Measurements from ENCODE around the gene CLSTN2. TPM values are rescaled to one million over a fixed set of nuclear protein-coding genes. Genes with fewer than 3 reads are reported as not detected.

The CLSTN2 gene
- total RNA-seq, 1 experiment from 2014 or later, result 0.07 TPM

DNA sequence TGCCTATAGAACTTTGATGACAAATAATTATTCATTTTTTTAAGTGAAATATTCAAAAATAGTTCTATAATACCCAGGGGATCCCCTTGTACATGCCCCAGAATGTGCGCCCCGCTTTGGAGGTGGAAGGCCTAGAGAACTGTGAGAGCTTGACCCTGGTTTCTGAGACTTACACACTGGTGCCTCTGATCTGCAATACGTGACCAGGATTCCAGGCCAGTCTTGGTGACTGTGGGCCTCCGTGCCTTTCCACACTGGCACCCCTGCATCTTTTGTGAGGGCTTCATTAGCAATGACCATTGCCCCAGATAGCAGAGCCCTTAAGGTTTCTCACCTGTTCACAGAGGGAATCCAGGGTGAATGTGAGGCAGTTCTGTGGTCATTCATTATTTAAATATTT lies 44.0 kb downstream of the CLSTN2 start:
- no peak overlapping the region for H3K27ac Mint-ChIP-seq (ENCODE audit: unreplicated experiment)
- no peaks in the 10 kb centered on the region for H3K9me3 Mint-ChIP-seq (ENCODE audit: low read depth, unreplicated experiment)
- H3K27me3 Mint-ChIP-seq (ENCODE audit: unreplicated experiment), result peaks cover 16% of the 10 kb centered on the region
- no TSS peak for BruUV-seq (replicated peaks)
- H3K36me3 Mint-ChIP-seq (ENCODE audit: insufficient read depth, unreplicated experiment), result no peaks in the 10 kb centered on the region
- CTCF ChIA-PET, result no interaction called here
- intact Hi-C loops (cut with micrococcal nuclease; ENCODE audit: unreplicated experiment), result no loop called here
- no peak overlapping the region for H3K4me3 Mint-ChIP-seq (ENCODE audit: low read depth, unreplicated experiment)
- no peaks in the 10 kb centered on the region for H3K4me1 Mint-ChIP-seq (ENCODE audit: low read depth, unreplicated experiment)
- TF ChIP-seq CTCF (IDR thresholded peaks at IDR 0.05; ENCODE audit: unreplicated experiment), result no peak
- DNase-seq, result no peak

DNA sequence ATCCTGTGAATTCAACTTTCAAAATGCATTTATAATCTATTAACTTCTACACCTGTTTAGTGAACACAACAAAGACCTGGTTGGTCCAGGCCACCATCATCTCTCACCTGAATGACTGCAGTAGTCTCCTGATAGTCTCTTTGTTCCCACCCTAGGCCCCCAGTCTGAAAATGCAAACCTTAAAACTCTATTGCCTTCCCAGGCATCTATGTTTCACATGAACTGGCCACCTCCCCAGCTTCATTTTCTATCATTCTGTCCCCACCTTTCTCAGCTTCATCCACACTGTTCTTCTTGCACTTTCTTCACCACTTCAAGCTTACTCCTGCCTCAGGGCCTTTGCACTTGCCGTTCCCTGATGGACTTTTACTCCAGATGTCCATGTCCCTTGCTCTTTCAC lies 45.0 kb downstream of the CLSTN2 start:
- H3K4me1 Mint-ChIP-seq (ENCODE audit: low read depth, unreplicated experiment), result no peaks in the 10 kb centered on the region
- CTCF ChIA-PET, result no interaction called here
- TF ChIP-seq CTCF (IDR thresholded peaks at IDR 0.05; ENCODE audit: unreplicated experiment), result no peak
- intact Hi-C loops (cut with micrococcal nuclease; ENCODE audit: unreplicated experiment), result loop anchor here (5.0 kb wide), 1 partner anchor 882 kb away; no protein-coding TSS in a partner anchor
- peaks cover 16% of the 10 kb centered on the region for H3K27me3 Mint-ChIP-seq (ENCODE audit: unreplicated experiment)
- BruUV-seq (replicated peaks), result no TSS peak
- no peaks in the 10 kb centered on the region for H3K36me3 Mint-ChIP-seq (ENCODE audit: insufficient read depth, unreplicated experiment)
- no peak overlapping the region for H3K27ac Mint-ChIP-seq (ENCODE audit: unreplicated experiment)
- H3K9me3 Mint-ChIP-seq (ENCODE audit: low read depth, unreplicated experiment), result no peaks in the 10 kb centered on the region
- H3K4me3 Mint-ChIP-seq (ENCODE audit: low read depth, unreplicated experiment), result no peak overlapping the region
- DNase-seq, result no peak

GRCh38 chr3:139982404-139982803 lies 47.4 kb downstream of the CLSTN2 start:
- H3K27me3 Mint-ChIP-seq (ENCODE audit: unreplicated experiment), result peaks cover 32% of the 10 kb centered on the region
- BruUV-seq (replicated peaks), result no TSS peak
- no peak for DNase-seq
- no peak overlapping the region for H3K27ac Mint-ChIP-seq (ENCODE audit: unreplicated experiment)
- TF ChIP-seq CTCF (IDR thresholded peaks at IDR 0.05; ENCODE audit: unreplicated experiment), result no peak
- no peak overlapping the region for H3K4me3 Mint-ChIP-seq (ENCODE audit: low read depth, unreplicated experiment)
- no peaks in the 10 kb centered on the region for H3K36me3 Mint-ChIP-seq (ENCODE audit: insufficient read depth, unreplicated experiment)
- intact Hi-C loops (cut with micrococcal nuclease; ENCODE audit: unreplicated experiment), result loop anchor here (5.0 kb wide), 1 partner anchor 880 kb away; no protein-coding TSS in a partner anchor
- CTCF ChIA-PET, result interaction anchor here (0.6 kb wide), 1 partner anchor 45 kb away, joined by 3 read pairs; no protein-coding TSS in a partner anchor
- no peaks in the 10 kb centered on the region for H3K4me1 Mint-ChIP-seq (ENCODE audit: low read depth, unreplicated experiment)
- H3K9me3 Mint-ChIP-seq (ENCODE audit: low read depth, unreplicated experiment), result no peaks in the 10 kb centered on the region

DNA sequence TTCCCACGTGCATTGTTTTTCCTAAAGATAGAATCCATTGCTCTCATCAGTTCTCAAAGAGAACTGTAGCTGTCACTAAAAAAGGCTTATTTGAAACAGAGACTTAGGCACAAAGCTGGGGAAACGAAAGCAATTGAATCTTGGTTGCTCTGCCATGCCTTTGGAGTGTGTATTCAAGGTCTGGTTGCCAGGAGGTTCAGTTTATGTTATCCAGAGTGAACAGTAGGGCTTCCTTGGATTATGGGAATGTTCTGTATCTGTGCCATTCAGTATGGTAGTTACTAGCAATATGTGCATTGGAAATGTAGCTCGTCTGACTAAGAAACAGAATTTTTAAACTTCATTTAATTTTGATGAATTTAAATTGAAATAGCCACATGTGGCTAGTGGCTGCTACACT lies 50.6 kb downstream of the CLSTN2 start:
- no TSS peak for BruUV-seq (replicated peaks)
- no peak for TF ChIP-seq CTCF (IDR thresholded peaks at IDR 0.05; ENCODE audit: unreplicated experiment)
- Mint-ChIP-seq H3K9me3 (ENCODE audit: low read depth, unreplicated experiment) (no peaks in the 10 kb centered on the region), H3K4me3 (ENCODE audit: low read depth, unreplicated experiment) (no peak overlapping the region), H3K4me1 (ENCODE audit: low read depth, unreplicated experiment) (no peaks in the 10 kb centered on the region), H3K27me3 (ENCODE audit: unreplicated experiment) (peaks cover 55% of the 10 kb centered on the region), H3K36me3 (ENCODE audit: insufficient read depth, unreplicated experiment) (no peaks in the 10 kb centered on the region), H3K27ac (ENCODE audit: unreplicated experiment) (no peak overlapping the region)
- DNase-seq, result no peak
- CTCF ChIA-PET, result interaction anchor here (1.5 kb wide), 1 partner anchor 16 kb away, joined by 5 read pairs; no protein-coding TSS in a partner anchor
- intact Hi-C loops (cut with micrococcal nuclease; ENCODE audit: unreplicated experiment), result no loop called here
